ENCODE measurements around the gene EN1. TPM values are rescaled to one million over a fixed set of nuclear protein-coding genes. Genes with fewer than 3 reads are reported as not detected.

Gene EN1
- total and polyA plus RNA-seq, 2 of the 13 experiments (the other 11 are each of a cell fraction or from before 2014, with no cell fraction given): not detected

DNA sequence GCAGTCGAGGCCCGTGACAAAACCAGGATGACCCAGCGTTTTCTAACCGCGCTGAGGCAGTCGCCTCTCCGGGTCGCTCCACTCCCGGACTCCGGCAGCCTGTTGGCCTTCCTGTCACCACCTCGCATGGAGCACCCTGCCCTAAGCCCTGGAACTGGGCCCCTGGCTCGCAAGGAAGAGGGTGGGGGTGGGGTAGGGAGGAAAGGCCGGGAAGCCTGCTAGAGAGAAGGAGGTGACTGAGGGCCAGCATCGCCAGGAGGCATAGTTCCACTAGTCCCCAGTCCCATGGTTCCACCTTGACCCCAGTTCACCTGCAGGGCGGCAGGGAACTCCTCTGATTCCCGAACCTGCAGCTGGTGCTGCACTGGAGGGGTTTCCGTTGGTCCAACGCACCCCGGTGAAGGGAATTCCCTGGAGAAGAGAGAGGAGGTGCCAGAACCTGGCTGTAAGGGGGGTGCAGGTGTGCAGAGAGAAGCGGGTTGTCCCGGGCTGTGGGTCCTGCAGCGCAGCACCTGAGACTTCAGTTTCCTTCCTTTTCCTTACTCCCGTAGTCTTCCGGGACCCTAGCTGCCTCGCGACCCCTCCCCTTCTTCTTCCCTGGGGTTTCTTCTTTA lies 11.8 kb upstream of the EN1 start (continued):
- TF ChIP-seq NR3C1 (CRISPR knock-in tag; IDR thresholded peaks at IDR 0.05) (no peak), RBAK (CRISPR knock-in tag; IDR thresholded peaks at IDR 0.05) (no peak), JUND (CRISPR knock-in tag; IDR thresholded peaks at IDR 0.05) (no peak), ZNF800 (CRISPR knock-in tag; IDR thresholded peaks at IDR 0.05) (no peak), HNF4A (CRISPR knock-in tag; IDR thresholded peaks at IDR 0.05) (no peak), NFE2L2 (IDR thresholded peaks at IDR 0.05; ENCODE audit: low read length) (no peak), IKZF4 (CRISPR knock-in tag; IDR thresholded peaks at IDR 0.05; ENCODE audit: borderline replicate concordance, low read depth, not compliant biosample characterization) (no peak)

DNA sequence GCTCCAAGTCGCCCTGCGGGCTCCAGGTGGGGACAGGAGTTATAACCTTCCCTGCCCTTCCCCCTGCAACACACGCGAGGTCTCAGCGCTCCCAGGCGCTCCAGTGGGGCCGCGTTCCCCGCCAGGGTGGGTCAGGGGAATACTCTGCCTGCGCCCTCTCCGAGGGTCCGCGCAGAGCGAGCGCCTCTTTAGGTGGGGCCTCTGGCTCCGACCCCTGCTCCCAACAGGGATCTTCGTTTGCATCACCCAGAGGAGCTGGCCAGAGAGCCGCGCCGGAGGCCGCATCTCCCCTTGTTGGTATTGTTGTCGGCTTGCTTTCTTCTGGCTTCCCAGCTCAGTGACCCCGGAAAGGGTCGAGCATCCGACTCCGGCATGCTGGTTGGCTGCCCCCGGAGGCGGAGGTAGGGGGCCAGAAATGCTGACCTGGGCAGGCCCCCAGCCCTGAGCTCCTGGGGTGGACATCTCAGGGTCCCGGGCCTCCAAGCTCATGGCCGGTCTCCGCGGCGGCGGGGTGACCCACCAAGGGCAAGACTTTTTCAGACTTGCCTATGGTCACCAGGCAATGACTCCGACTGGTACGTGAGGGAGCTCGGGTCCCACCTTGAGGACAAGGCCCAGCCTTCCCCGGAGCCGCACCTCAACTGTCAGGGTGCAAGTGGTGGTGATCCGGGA lies 11.2 kb upstream of the EN1 start:
- no peaks in the 10 kb centered on the region for H4K20me1 ChIP-seq (ENCODE audit: insufficient read depth, low read length)
- DNase-seq (ENCODE audit: low spot score): no peak
- no peak overlapping the region for H3K4me2 ChIP-seq (ENCODE audit: low read depth, low read length)
- H3K27ac ChIP-seq (ENCODE audit: extremely low read length, insufficient read depth, low read length): no peak overlapping the region
- H3K9ac ChIP-seq (ENCODE audit: insufficient read depth, low read depth, low read length): no peak overlapping the region
- intact Hi-C loops (cut with micrococcal nuclease; ENCODE audit: unreplicated experiment) (no loop called here), in situ Hi-C loops (cut with HindIII; ENCODE audit: extremely low pct_ligation_motif_present, low pct_unique_long_range_greater_than_20kb) (loop anchor here (5.0 to 10.0 kb wide), 2 partner anchors 486 to 814 kb away; no protein-coding TSS in a partner anchor)
- no TSS peak for BruUV-seq (replicated peaks)
- 51% methylated on average over 33 of the region's 40 CpGs for WGBS (ENCODE audit: low lambda C conversion rate)
- H3K4me3 ChIP-seq (replicated peaks in 1 of 3; ENCODE audit: insufficient read depth in 1 of 3, low read depth in 2 of 3, low read length in 3 of 3): no peak overlapping the region
- no peaks in the 10 kb centered on the region for H3K9me3 ChIP-seq (ENCODE audit: low read length)
- ChIA-PET CTCF (ENCODE audit: low intra/inter-chr PET ratio, low total read pairs) (no interaction called here), POLR2A (no interaction called here)
- H3K27me3 ChIP-seq (ENCODE audit: control insufficient read depth in 1 of 2, insufficient read depth in 2 of 2, low read length in 2 of 2): peaks cover 22 to 83% of the 10 kb centered on the region in 2 experiments
- no peaks in the 10 kb centered on the region for H3K36me3 ChIP-seq (replicated peaks in 1 of 2; ENCODE audit: control insufficient read depth in 1 of 2, insufficient read depth in 2 of 2, low read length in 2 of 2)
- no peak for ATAC-seq
- TF ChIP-seq YY1 (IDR thresholded peaks at IDR 0.05; ENCODE audit: insufficient read depth, insufficient replicate concordance, low read depth, low read length): no peak
- no peak for TF ChIP-seq ZNF235 (CRISPR knock-in tag; IDR thresholded peaks at IDR 0.05; ENCODE audit: borderline replicate concordance)
- TF ChIP-seq NAIF1 (CRISPR knock-in tag; IDR thresholded peaks at IDR 0.05; ENCODE audit: borderline replicate concordance): no peak
- H3K4me1 ChIP-seq (ENCODE audit: insufficient read depth, low read length): no peaks in the 10 kb centered on the region
- H3K79me2 ChIP-seq (ENCODE audit: insufficient read depth, low read length): no peaks in the 10 kb centered on the region
- FAIRE-seq: no peak
- H2AFZ ChIP-seq (ENCODE audit: low read length): no peak overlapping the region
